GM18520 (cell line): ENCODE results near the gene COL6A1.

Source experiments
- ATAC-seq: cut with Tn5 transposase; IDR thresholded peaks from one replicate; pipeline ENCODE4 v1.9.1; 2021; ENCODE audit not compliant: unreplicated experiment

The COL6A1 gene

GRCh38 chr21:45994086-45994661 is 12.6 kb downstream of the COL6A1 start:
- no peak for ATAC-seq

- no peak for ATAC-seq
Measured at GRCh38 chr21:45994759-45995685, 13.5 kb downstream of the COL6A1 start.

- ATAC-seq = no peak
Measured at GRCh38 chr21:45995686-45996179, 14.2 kb downstream of the COL6A1 start.

GRCh38 chr21:45996311-45997204 is 15.0 kb downstream of the COL6A1 start:
- ATAC-seq = no peak

GRCh38 chr21:45997205-45997494 is 15.6 kb downstream of the COL6A1 start:
- ATAC-seq = no peak

- ATAC-seq = no peak
Measured at GRCh38 chr21:45997495-45998275, 16.1 kb downstream of the COL6A1 start.

GRCh38 chr21:45998276-45998701 is 16.7 kb downstream of the COL6A1 start:
- no peak for ATAC-seq

GRCh38 chr21:45998871-45999580 is 17.5 kb downstream of the COL6A1 start:
- ATAC-seq = no peak

GRCh38 chr21:45999581-46000181 is 18.1 kb downstream of the COL6A1 start:
- ATAC-seq = no peak

GRCh38 chr21:46000182-46000730 is 18.7 kb downstream of the COL6A1 start:
- ATAC-seq = no peak

- no peak for ATAC-seq
Measured at GRCh38 chr21:46000731-46001641, 19.4 kb downstream of the COL6A1 start.

- no peak for ATAC-seq
Measured at GRCh38 chr21:46001821-46002681, 20.5 kb downstream of the COL6A1 start.

GRCh38 chr21:46002841-46003574 is 21.4 kb downstream of the COL6A1 start:
- ATAC-seq = no peak

GRCh38 chr21:46003575-46004007 is 22.0 kb downstream of the COL6A1 start:
- no peak for ATAC-seq

GRCh38 chr21:46004168-46004861 is 22.7 kb downstream of the COL6A1 start:
- no peak for ATAC-seq

GRCh38 chr21:46005081-46005480 is 23.5 kb downstream of the COL6A1 start:
- no peak for ATAC-seq
